GF-D8 (cell line): ENCODE measurements around the gene PLOD1.
A peak's percentile ranks its signal among the peaks of the same experiment; 100 is the strongest.
"Not testable (repeated sequence)": the region's sequence is repeated elsewhere in the genome, so short reads cannot be mapped to it uniquely, and the experiment has no call there.

ENCODE experiments used
- DNase-seq: peaks from one replicate; lab custom pipeline; 2025; lab: John Stamatoyannopoulos, UW

The PLOD1 gene

GRCh38 chr1:11939794-11940193, 5.3 kb downstream of the PLOD1 start:
- DNase-seq, result not testable (repeated sequence)

GRCh38 chr1:11940260-11940921, 5.9 kb downstream of the PLOD1 start:
- DNase-seq, result no peak

- no peak for DNase-seq
Measured at GRCh38 chr1:11942280-11942679, 7.8 kb downstream of the PLOD1 start.

- no peak for DNase-seq
Measured at GRCh38 chr1:11943619-11944018, 9.1 kb downstream of the PLOD1 start.

- no peak for DNase-seq
Measured at GRCh38 chr1:11944358-11944931, 9.9 kb downstream of the PLOD1 start.

GRCh38 chr1:11946647-11947046, 12.1 kb downstream of the PLOD1 start:
- no peak for DNase-seq

GRCh38 chr1:11948822-11949458, 14.4 kb downstream of the PLOD1 start:
- DNase-seq, result no peak

- no peak for DNase-seq
Measured at GRCh38 chr1:11951901-11952300, 17.4 kb downstream of the PLOD1 start.

- no peak for DNase-seq
Measured at GRCh38 chr1:11952455-11953109, 18.1 kb downstream of the PLOD1 start.

- DNase-seq, result peak; percentile 48
Measured at GRCh38 chr1:11955221-11955620, 20.7 kb downstream of the PLOD1 start.

GRCh38 chr1:11957398-11957797, 22.9 kb downstream of the PLOD1 start:
- no peak for DNase-seq

GRCh38 chr1:11957897-11958296, 23.4 kb downstream of the PLOD1 start:
- no peak for DNase-seq

GRCh38 chr1:11960276-11960675, 25.8 kb downstream of the PLOD1 start:
- DNase-seq, result no peak

- DNase-seq, result peak; percentile 14
Measured at GRCh38 chr1:11960715-11961114, 26.2 kb downstream of the PLOD1 start.

GRCh38 chr1:11961230-11961629, 26.7 kb downstream of the PLOD1 start:
- DNase-seq, result no peak

GRCh38 chr1:11963622-11964021, 29.1 kb downstream of the PLOD1 start:
- DNase-seq, result no peak

GRCh38 chr1:11964656-11965055, 30.1 kb downstream of the PLOD1 start:
- DNase-seq, result no peak

GRCh38 chr1:11967028-11967547, 32.6 kb downstream of the PLOD1 start:
- DNase-seq, result peak; percentile 44

GRCh38 chr1:11970441-11971185, 36.1 kb downstream of the PLOD1 start:
- DNase-seq, result no peak

GRCh38 chr1:11977625-11978024, 43.1 kb downstream of the PLOD1 start:
- DNase-seq, result no peak

GRCh38 chr1:11978301-11978700, 43.8 kb downstream of the PLOD1 start:
- DNase-seq, result no peak
